K562 (cell line): ENCODE results near the gene PPP1R9A.

Experiments
- BCL6 ChIP-seq: fragments of 250-450 bp; sonication (Bioruptor Pico); IDR thresholded peaks from 2 replicates; pipeline ENCODE4 v1.4.0; 2020
- NR1H2 ChIP-seq: sonication (generic); formaldehyde crosslinking; IDR thresholded peaks from 2 replicates; pipeline ENCODE4 v1.4.0; 2020; ENCODE audit warnings: mild to moderate bottlenecking, missing genetic modification reagents
- POLR2A ChIP-seq: fragments of 450-650 bp; conservative IDR thresholded peaks from 2 replicates; pipeline ENCODE4 v1.6.1; 2016
- POLR2AphosphoS2 ChIP-seq: IDR thresholded peaks from 2 replicates; pipeline ENCODE4 v1.6.1; 2012; ENCODE audit warnings: low read length, improper control_type of control experiment
- ZFP91 ChIP-seq: sonication (generic); formaldehyde crosslinking; IDR thresholded peaks from 2 replicates; pipeline ENCODE4 v1.8.0; 2022; ENCODE audit warnings: mild to moderate bottlenecking, missing genetic modification reagents

DNA sequence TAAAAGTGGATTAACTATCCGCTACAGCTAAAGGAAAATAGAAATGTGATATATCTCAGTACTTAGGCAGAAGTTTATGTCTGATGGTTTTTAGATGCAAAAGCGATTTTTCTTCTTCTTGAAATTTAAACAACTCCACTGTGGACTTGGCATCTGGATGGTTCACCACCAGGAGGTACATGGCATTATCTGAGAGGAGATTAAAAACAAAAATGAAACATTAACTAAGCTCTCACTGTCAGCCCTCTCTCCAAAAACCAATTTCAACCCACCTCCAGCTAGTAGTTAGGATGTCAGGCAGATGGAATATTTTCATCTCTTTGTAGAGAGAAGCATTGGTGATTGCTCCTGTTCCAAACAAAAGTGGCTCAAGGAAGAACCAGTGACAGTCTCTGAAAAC, 404.0 kb downstream of the PPP1R9A start:
- TF ChIP-seq POLR2AphosphoS2: no peak
- no peak for TF ChIP-seq BCL6 (CRISPR knock-in tag)
- TF ChIP-seq POLR2A: no peak
- no peak for TF ChIP-seq ZFP91 (CRISPR knock-in tag)
- no peak for TF ChIP-seq NR1H2 (CRISPR knock-in tag)
